GM12865 (cell line): ENCODE data around the gene ATF2.
"Not testable (repeated sequence)": the region's sequence is repeated elsewhere in the genome, so short reads cannot be mapped to it uniquely, and the experiment has no call there.

Experiments used
- DNase-seq: peaks from one replicate; pipeline ENCODE4 v3.0.0; 2010; ENCODE audit warnings: low read depth
- H3K4me3 ChIP-seq: 2 replicates; pipeline ENCODE4 v1.5.1; 2011; ENCODE audit warnings: mild to moderate bottlenecking, low read depth, low read length, control low read depth
- TF ChIP-seq, protein P1 (sequence below): IDR thresholded peaks from 2 replicates; pipeline ENCODE4 v1.5.1; 2011; ENCODE audit warnings: low read length, control low read depth, low read depth, inconsistent platforms; ENCODE audit not compliant: insufficient read depth; ENCODE audit errors: missing control alignments

The ATF2 gene

DNA sequence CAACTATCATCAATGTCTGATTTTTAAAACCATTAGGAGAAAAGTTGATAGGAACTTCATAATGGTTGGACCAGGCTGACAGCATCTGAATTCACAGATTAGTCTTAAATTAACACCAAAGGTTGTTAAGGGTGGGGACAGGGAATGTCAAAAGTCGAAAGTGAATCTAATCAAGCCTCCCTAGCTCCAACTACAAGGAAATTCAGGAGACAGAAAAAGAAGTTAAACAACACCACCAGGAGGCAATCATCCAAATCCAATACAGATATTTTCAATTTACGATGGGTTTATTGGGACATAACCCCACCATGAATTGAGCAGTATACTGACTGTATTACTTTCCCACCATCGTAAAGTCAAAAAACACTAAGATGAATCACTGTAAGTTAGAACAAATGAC lies 32.8 kb downstream of the ATF2 start:
- no peak for DNase-seq
- TF ChIP-seq, protein P1, sequence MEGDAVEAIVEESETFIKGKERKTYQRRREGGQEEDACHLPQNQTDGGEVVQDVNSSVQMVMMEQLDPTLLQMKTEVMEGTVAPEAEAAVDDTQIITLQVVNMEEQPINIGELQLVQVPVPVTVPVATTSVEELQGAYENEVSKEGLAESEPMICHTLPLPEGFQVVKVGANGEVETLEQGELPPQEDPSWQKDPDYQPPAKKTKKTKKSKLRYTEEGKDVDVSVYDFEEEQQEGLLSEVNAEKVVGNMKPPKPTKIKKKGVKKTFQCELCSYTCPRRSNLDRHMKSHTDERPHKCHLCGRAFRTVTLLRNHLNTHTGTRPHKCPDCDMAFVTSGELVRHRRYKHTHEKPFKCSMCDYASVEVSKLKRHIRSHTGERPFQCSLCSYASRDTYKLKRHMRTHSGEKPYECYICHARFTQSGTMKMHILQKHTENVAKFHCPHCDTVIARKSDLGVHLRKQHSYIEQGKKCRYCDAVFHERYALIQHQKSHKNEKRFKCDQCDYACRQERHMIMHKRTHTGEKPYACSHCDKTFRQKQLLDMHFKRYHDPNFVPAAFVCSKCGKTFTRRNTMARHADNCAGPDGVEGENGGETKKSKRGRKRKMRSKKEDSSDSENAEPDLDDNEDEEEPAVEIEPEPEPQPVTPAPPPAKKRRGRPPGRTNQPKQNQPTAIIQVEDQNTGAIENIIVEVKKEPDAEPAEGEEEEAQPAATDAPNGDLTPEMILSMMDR, result no peak
- H3K4me3 ChIP-seq, result no peak overlapping the region

DNA sequence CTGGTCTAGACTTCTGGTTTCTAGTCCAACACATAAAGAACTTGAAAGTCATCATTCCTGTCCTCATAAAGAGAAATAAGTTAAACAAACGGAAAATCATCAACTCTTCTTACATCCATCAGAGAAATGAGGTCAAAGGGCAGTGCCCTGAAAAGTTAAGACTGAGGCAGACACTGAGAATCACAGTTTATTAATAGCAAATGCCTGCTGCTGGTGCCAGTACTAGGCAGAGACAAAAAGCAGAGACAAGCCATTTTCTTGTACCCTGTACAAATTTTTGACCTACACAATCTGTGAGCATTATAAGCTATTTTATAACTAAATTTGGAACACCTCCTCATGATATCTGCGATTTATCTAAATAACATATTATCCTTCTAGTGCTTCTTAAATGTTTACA lies 36.8 kb downstream of the ATF2 start:
- no peak overlapping the region for H3K4me3 ChIP-seq
- TF ChIP-seq, protein P1, result no peak
- no peak for DNase-seq

DNA sequence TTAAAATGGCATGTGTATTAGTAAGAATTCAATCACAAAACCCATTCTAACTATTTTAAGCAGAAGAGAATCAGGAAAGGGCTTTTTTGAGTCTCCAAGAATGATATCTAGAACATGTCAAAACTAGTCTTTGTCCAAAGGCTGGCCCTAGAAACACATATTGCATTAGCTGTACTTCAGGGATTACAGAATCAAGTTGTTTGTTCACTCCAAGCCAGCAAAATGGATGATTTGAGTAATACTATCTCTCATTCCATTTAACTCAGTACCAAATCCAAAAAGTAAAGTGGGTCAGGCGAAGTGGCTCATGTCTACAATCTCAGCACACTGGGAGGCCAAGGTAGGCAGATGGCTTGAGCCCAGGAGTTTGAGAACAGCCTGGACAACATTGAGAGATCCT lies 41.3 kb downstream of the ATF2 start:
- TF ChIP-seq, protein P1, result no peak
- H3K4me3 ChIP-seq, result no peak overlapping the region
- DNase-seq, result no peak

DNA sequence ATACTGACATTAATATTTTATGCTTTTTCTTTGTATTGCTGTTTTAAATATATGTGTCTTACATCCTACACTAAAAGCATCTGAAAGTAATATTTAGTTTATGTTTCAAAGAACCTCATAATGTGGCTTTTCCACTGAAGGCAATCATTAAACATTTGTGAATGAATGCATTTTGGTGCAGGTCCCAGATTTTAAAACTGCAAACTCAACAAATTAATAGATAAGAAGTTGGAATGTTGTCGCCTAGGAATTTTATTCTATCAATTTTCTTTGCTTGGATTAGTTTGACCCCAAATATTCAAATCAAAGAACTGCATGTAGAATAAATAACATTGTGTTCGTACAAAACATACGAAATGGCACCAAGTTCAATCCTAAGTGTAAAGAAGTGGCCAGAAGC lies 44.7 kb downstream of the ATF2 start:
- no peak for DNase-seq
- TF ChIP-seq, protein P1, result no peak

DNA sequence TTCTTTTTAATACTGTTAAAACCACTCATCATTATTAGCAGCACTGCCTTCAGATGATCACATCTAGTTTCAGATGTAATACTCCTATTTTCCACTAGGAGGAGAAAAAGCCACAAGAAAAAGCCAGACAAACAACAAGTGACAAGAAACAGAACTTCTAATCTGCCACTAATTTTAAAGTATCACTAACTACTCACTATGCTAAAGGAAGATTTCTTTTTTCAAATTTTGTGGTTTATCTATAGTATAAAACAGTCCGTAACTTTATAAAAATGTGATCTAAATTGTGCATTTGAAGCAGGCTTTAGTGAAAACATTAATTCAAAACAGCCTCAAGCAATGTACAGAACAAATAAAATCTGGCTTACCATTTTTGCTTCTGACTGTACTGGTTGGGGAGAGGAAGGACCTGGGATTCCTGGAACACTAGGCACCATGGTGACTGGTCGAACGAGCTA lies 56.8 kb downstream of the ATF2 start:
- DNase-seq, result peak; percentile 70
- TF ChIP-seq, protein P1, result peak; percentile 54
- H3K4me3 ChIP-seq, result no peak overlapping the region

More for the DNA sequence above, 44.7 kb downstream of the ATF2 start:
- no peak overlapping the region for H3K4me3 ChIP-seq

DNA sequence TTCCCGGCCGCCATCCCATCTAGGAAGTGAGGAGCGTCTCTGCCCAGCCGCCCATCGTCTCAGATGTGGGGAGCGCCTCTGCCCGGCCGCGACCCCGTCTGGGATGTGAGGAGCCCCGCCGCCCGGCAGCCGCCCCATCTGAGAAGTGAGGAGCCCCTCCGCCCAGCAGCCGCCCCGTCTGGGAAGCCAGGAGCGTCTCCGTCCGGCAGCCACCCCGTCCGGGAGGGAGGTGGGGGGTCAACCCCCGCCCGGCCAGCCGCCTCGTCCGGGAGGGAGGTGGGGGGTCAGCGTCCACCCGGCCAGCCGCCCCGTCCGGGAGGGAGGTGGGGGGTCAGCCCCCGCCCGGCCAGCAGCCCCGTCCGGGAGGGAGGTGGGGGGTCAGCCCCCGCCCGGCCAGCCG lies 59.9 kb downstream of the ATF2 start:
- H3K4me3 ChIP-seq, DNase-seq: not testable (repeated sequence)

DNA sequence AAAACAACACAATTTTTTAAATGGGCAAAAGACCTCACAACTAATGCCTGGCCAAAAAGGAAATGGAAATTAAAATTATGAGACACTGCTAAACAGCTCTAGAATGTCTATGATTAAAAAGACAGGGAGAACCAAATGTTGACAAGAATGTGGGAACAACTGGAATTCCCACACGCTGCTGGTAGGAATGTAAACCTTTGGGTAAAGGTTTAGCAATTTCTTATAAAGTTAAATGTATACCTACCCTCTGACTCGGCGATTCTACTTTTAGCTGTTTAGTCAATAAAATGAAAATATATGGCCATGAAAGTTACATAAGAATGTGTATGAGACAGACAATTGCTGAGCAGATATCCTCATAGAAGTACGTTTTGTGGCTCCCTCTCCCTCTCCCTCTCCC lies 60.9 kb downstream of the ATF2 start:
- TF ChIP-seq, protein P1, result no peak
- H3K4me3 ChIP-seq, result no peak overlapping the region
- DNase-seq, result no peak
